Progenitor cell of endocrine pancreas (in vitro differentiated cells): ENCODE data around the gene APOA5. TPM values are rescaled to one million over a fixed set of nuclear protein-coding genes. Genes with fewer than 3 reads are reported as not detected.

Source experiments
- DNase-seq: peaks from one replicate; pipeline ENCODE4 v3.0.0; 2021; ENCODE audit warnings: low spot score; ENCODE audit not compliant: unreplicated experiment
- H3K27ac Mint-ChIP-seq: 2 replicates; pipeline ENCODE4 v1.8.0; 2021; ENCODE audit warnings: mild to moderate bottlenecking, moderate library complexity, mixed read lengths
- H3K27me3 Mint-ChIP-seq: 2 replicates; pipeline ENCODE4 v1.8.0; 2021; ENCODE audit warnings: mixed read lengths
- H3K36me3 Mint-ChIP-seq: 2 replicates; pipeline ENCODE4 v1.8.0; 2022; ENCODE audit warnings: mixed read lengths; ENCODE audit not compliant: insufficient read depth
- H3K4me1 Mint-ChIP-seq: 2 replicates; pipeline ENCODE4 v1.8.0; 2021; ENCODE audit warnings: low read depth, mixed read lengths
- H3K4me3 Mint-ChIP-seq: 2 replicates; pipeline ENCODE4 v1.8.0; 2021; ENCODE audit warnings: low read depth, mild to moderate bottlenecking, moderate library complexity, mixed read lengths
- H3K9me3 Mint-ChIP-seq: 2 replicates; pipeline ENCODE4 v1.8.0; 2021; ENCODE audit warnings: low read depth, mixed read lengths
- CTCF ChIP-seq: fragments of 200-600 bp; sonication (generic); IDR thresholded peaks from one replicate; pipeline ENCODE4 v1.5.0; 2021; ENCODE audit warnings: antibody characterized with exemption, mild to moderate bottlenecking; ENCODE audit not compliant: unreplicated experiment
- total RNA-seq: library from RNA; stranded (reverse); gene quantifications from 2 replicates; pipeline ENCODE4 v1.2.1, GENCODE V29; 2021

Gene APOA5
- total RNA-seq, 1 donor from 2014 or later = not detected

GRCh38 chr11:116821050-116821918 is 29.6 kb upstream of the APOA5 start:
- Mint-ChIP-seq H3K4me1 (peaks cover 6% of the 10 kb centered on the region), H3K9me3 (no peaks in the 10 kb centered on the region), H3K27ac (no peak overlapping the region), H3K4me3 (no peak overlapping the region), H3K36me3 (no peaks in the 10 kb centered on the region), H3K27me3 (peaks cover 15% of the 10 kb centered on the region)
- TF ChIP-seq CTCF = no peak
- no peak for DNase-seq

- Mint-ChIP-seq H3K36me3 (no peaks in the 10 kb centered on the region), H3K9me3 (no peaks in the 10 kb centered on the region), H3K4me1 (peaks cover 6% of the 10 kb centered on the region), H3K27me3 (peaks cover 15% of the 10 kb centered on the region), H3K27ac (no peak overlapping the region), H3K4me3 (no peak overlapping the region)
- DNase-seq = no peak
- no peak for TF ChIP-seq CTCF
These were observed 27.4 kb upstream of the APOA5 start for GRCh38 chr11:116819049-116819448.

GRCh38 chr11:116814502-116814901 is 22.8 kb upstream of the APOA5 start:
- Mint-ChIP-seq H3K27ac (no peak overlapping the region), H3K4me1 (peaks cover 4% of the 10 kb centered on the region), H3K4me3 (no peak overlapping the region), H3K9me3 (no peaks in the 10 kb centered on the region), H3K27me3 (peaks cover 6% of the 10 kb centered on the region), H3K36me3 (no peaks in the 10 kb centered on the region)
- TF ChIP-seq CTCF = no peak
- no peak for DNase-seq

- no peaks in the 10 kb centered on the region for H3K36me3 Mint-ChIP-seq
- TF ChIP-seq CTCF = no peak
- no peak overlapping the region for H3K27ac Mint-ChIP-seq
- H3K4me3 Mint-ChIP-seq = no peak overlapping the region
- H3K27me3 Mint-ChIP-seq = peaks cover 6% of the 10 kb centered on the region
- DNase-seq = no peak
- no peaks in the 10 kb centered on the region for H3K9me3 Mint-ChIP-seq
- peaks cover 7% of the 10 kb centered on the region for H3K4me1 Mint-ChIP-seq
These were observed 22.2 kb upstream of the APOA5 start for GRCh38 chr11:116813781-116814471.

GRCh38 chr11:116813170-116813569 is 21.5 kb upstream of the APOA5 start:
- DNase-seq = no peak
- no peak overlapping the region for H3K27ac Mint-ChIP-seq

More at GRCh38 chr11:116813170-116813569, 21.5 kb upstream of the APOA5 start:
- H3K4me3 Mint-ChIP-seq = no peak overlapping the region
- H3K27me3 Mint-ChIP-seq = peaks cover 6% of the 10 kb centered on the region
- H3K9me3 Mint-ChIP-seq = no peaks in the 10 kb centered on the region
- no peaks in the 10 kb centered on the region for H3K36me3 Mint-ChIP-seq
- peaks cover 14% of the 10 kb centered on the region for H3K4me1 Mint-ChIP-seq
- TF ChIP-seq CTCF = no peak
